A549 (cell line): Measurements from ENCODE around the gene SPINDOC.

Experiments
- CHD2 ChIP-seq: fragments of 150-350 bp; IDR thresholded peaks from 2 replicates; pipeline ENCODE4 v1.6.1; 2014; ENCODE audit warnings: low read length; ENCODE audit not compliant: partially characterized antibody
- CTCF ChIP-seq: fragments of >200 bp; sonication (Bioruptor Twin); formaldehyde crosslinking; IDR thresholded peaks from 3 replicates; pipeline ENCODE4 v1.5.1; 2016
- EP300 ChIP-seq, 2 experiments: fragments of >200 bp; sonication (Bioruptor Twin); formaldehyde crosslinking; IDR thresholded peaks; 2 replicates in 1 of 2; 3 replicates in 1 of 2; pipeline ENCODE4 v1.6.1; 2016 to 2017
- POLR2A ChIP-seq: IDR thresholded peaks from 2 replicates; pipeline ENCODE4 v1.6.1; 2012; ENCODE audit warnings: mild to moderate bottlenecking, low read length

- TF ChIP-seq CTCF (no peak), CHD2 (no peak), POLR2A (no peak), EP300 (IDR thresholded peaks at IDR 0.05) (no peak)
Measured at GRCh38 chr11:63844836-63845235, 31.6 kb downstream of the SPINDOC start.
